Suprapubic skin (tissue), 4 donors: ENCODE data around the gene POLD3. TPM values are rescaled to one million over a fixed set of nuclear protein-coding genes. Genes with fewer than 3 reads are reported as not detected.

Experiments
- DNase-seq, 2 donors: peaks; one replicate each; pipeline ENCODE4 v3.0.0-alpha.2; 2019; ENCODE audit warnings: low spot score in 2 of 2
- H3K27ac ChIP-seq: fragments of 200-600 bp; sonication (generic); one replicate; pipeline ENCODE4 v1.5.1; 2019
- H3K27me3 ChIP-seq: fragments of 200-600 bp; sonication (generic); one replicate; pipeline ENCODE4 v1.5.1; 2019
- H3K36me3 ChIP-seq: fragments of 200-600 bp; sonication (generic); one replicate; pipeline ENCODE4 v1.5.1; 2019
- H3K4me1 ChIP-seq: fragments of 200-600 bp; sonication (generic); one replicate; pipeline ENCODE4 v1.5.1; 2019
- H3K4me3 ChIP-seq: fragments of 200-600 bp; sonication (generic); one replicate; pipeline ENCODE4 v1.5.1; 2019; ENCODE audit warnings: mild to moderate bottlenecking
- H3K9me3 ChIP-seq: fragments of 200-600 bp; sonication (generic); one replicate; pipeline ENCODE4 v1.5.1; 2019
- CTCF ChIP-seq, 2 donors: fragments of 200-600 bp in 1 of 2; fragments of 450-650 bp in 1 of 2; sonication (generic) in 1 of 2; IDR thresholded peaks; one replicate each; pipeline ENCODE4 v1.5.1; 2016 to 2019; ENCODE audit warnings: antibody characterized with exemption in 2 of 2, mild to moderate bottlenecking in 1 of 2, moderate library complexity in 1 of 2
- EP300 ChIP-seq: sonication (generic); formaldehyde crosslinking; IDR thresholded peaks from one replicate; pipeline ENCODE4 v1.6.1; 2017; ENCODE audit warnings: antibody characterized with exemption
- POLR2A ChIP-seq, 2 donors: fragments of 450-650 bp; IDR thresholded peaks; one replicate each; pipeline ENCODE4 v1.6.1; 2017; ENCODE audit warnings: antibody characterized with exemption in 2 of 2, mild to moderate bottlenecking in 2 of 2, moderate library complexity in 2 of 2
- POLR2AphosphoS5 ChIP-seq, 3 donors: sonication (generic); formaldehyde crosslinking; IDR thresholded peaks; one replicate each; pipeline ENCODE4 v1.6.1; 2017; ENCODE audit warnings: antibody characterized with exemption in 3 of 3
- WGBS: methylation state at CpG from one replicate; pipeline ENCODE4 v1.1.5; 2018; 5-methylcytosine and 5-hydroxymethylcytosine counted together
- total RNA-seq, 4 donors: library from RNA; depleted of rRNA; stranded (reverse); fragments of >200 nt; gene quantifications; one replicate each; pipeline ENCODE4 v1.1.0, GENCODE V29; 2016

POLD3 gene
- total RNA-seq, 4 donors from 2014 or later = 10.9 to 26.6 (median 14.7) TPM

- no peaks in the 10 kb centered on the region for H3K36me3 ChIP-seq
These were observed 77.1 kb downstream of the POLD3 start for GRCh38 chr11:74669211-74670160.

GRCh38 chr11:74670171-74670570 is 77.8 kb downstream of the POLD3 start:
- Histone ChIP-seq H3K4me3 (no peak overlapping the region), H3K4me1 (no peaks in the 10 kb centered on the region), H3K27ac (no peak overlapping the region), H3K9me3 (no peaks in the 10 kb centered on the region), H3K27me3 (no peaks in the 10 kb centered on the region), H3K36me3 (no peaks in the 10 kb centered on the region)
- TF ChIP-seq EP300 = no peak
- no peak for TF ChIP-seq POLR2AphosphoS5 (IDR thresholded peaks at IDR 0.05)
- no peak for TF ChIP-seq CTCF (IDR thresholded peaks at IDR 0.05)
- TF ChIP-seq POLR2A (IDR thresholded peaks at IDR 0.05) = no peak
- WGBS = 89% methylated on average over 7 of the region's 7 CpGs
- DNase-seq = no peak

More at GRCh38 chr11:74669211-74670160, 77.1 kb downstream of the POLD3 start:
- DNase-seq = no peak
- 88% methylated on average over 15 of the region's 17 CpGs for WGBS
- Histone ChIP-seq H3K9me3 (no peaks in the 10 kb centered on the region), H3K27me3 (no peaks in the 10 kb centered on the region), H3K4me1 (no peaks in the 10 kb centered on the region), H3K27ac (no peak overlapping the region), H3K4me3 (no peak overlapping the region)
- TF ChIP-seq EP300 (no peak), CTCF (IDR thresholded peaks at IDR 0.05) (no peak), POLR2A (IDR thresholded peaks at IDR 0.05) (no peak), POLR2AphosphoS5 (IDR thresholded peaks at IDR 0.05) (no peak)

GRCh38 chr11:74671520-74672196 is 79.3 kb downstream of the POLD3 start:
- H3K9me3 ChIP-seq = no peaks in the 10 kb centered on the region
- WGBS = 81% methylated on average over 10 of the region's 10 CpGs
- no peak overlapping the region for H3K27ac ChIP-seq
- H3K4me1 ChIP-seq = no peaks in the 10 kb centered on the region
- TF ChIP-seq EP300 = no peak
- no peak for TF ChIP-seq POLR2AphosphoS5 (IDR thresholded peaks at IDR 0.05)
- no peak for TF ChIP-seq POLR2A (IDR thresholded peaks at IDR 0.05)
- TF ChIP-seq CTCF (IDR thresholded peaks at IDR 0.05) = no peak
- no peaks in the 10 kb centered on the region for H3K27me3 ChIP-seq
- no peaks in the 10 kb centered on the region for H3K36me3 ChIP-seq
- no peak for DNase-seq
- no peak overlapping the region for H3K4me3 ChIP-seq

- no peak overlapping the region for H3K4me3 ChIP-seq
- no peaks in the 10 kb centered on the region for H3K4me1 ChIP-seq
- H3K9me3 ChIP-seq = no peaks in the 10 kb centered on the region
- WGBS = 88% methylated on average over 3 of the region's 4 CpGs
- H3K36me3 ChIP-seq = no peaks in the 10 kb centered on the region
- H3K27ac ChIP-seq = no peak overlapping the region
- no peaks in the 10 kb centered on the region for H3K27me3 ChIP-seq
- TF ChIP-seq POLR2AphosphoS5 (IDR thresholded peaks at IDR 0.05) (no peak), POLR2A (IDR thresholded peaks at IDR 0.05) (no peak), EP300 (no peak), CTCF (IDR thresholded peaks at IDR 0.05) (no peak)
- DNase-seq = no peak
These were observed 80.1 kb downstream of the POLD3 start for GRCh38 chr11:74672332-74672955.
